Suprapubic skin (tissue), 4 donors: ENCODE data around the gene NRG3. TPM values are rescaled to one million over a fixed set of nuclear protein-coding genes. Genes with fewer than 3 reads are reported as not detected.
"Not testable (repeated sequence)": the region's sequence is repeated elsewhere in the genome, so short reads cannot be mapped to it uniquely, and the experiment has no call there.

ENCODE experiments used
- DNase-seq, 2 donors: peaks; one replicate each; pipeline ENCODE4 v3.0.0-alpha.2; 2019; ENCODE audit warnings: low spot score in 2 of 2
- H3K27ac ChIP-seq: fragments of 200-600 bp; sonication (generic); one replicate; pipeline ENCODE4 v1.5.1; 2019
- H3K27me3 ChIP-seq: fragments of 200-600 bp; sonication (generic); one replicate; pipeline ENCODE4 v1.5.1; 2019
- H3K36me3 ChIP-seq: fragments of 200-600 bp; sonication (generic); one replicate; pipeline ENCODE4 v1.5.1; 2019
- H3K4me1 ChIP-seq: fragments of 200-600 bp; sonication (generic); one replicate; pipeline ENCODE4 v1.5.1; 2019
- H3K4me3 ChIP-seq: fragments of 200-600 bp; sonication (generic); one replicate; pipeline ENCODE4 v1.5.1; 2019; ENCODE audit warnings: mild to moderate bottlenecking
- H3K9me3 ChIP-seq: fragments of 200-600 bp; sonication (generic); one replicate; pipeline ENCODE4 v1.5.1; 2019
- CTCF ChIP-seq, 2 donors: fragments of 200-600 bp in 1 of 2; fragments of 450-650 bp in 1 of 2; sonication (generic) in 1 of 2; IDR thresholded peaks; one replicate each; pipeline ENCODE4 v1.5.1; 2016 to 2019; ENCODE audit warnings: antibody characterized with exemption in 2 of 2, mild to moderate bottlenecking in 1 of 2, moderate library complexity in 1 of 2
- EP300 ChIP-seq: sonication (generic); formaldehyde crosslinking; IDR thresholded peaks from one replicate; pipeline ENCODE4 v1.6.1; 2017; ENCODE audit warnings: antibody characterized with exemption
- POLR2A ChIP-seq, 2 donors: fragments of 450-650 bp; IDR thresholded peaks; one replicate each; pipeline ENCODE4 v1.6.1; 2017; ENCODE audit warnings: antibody characterized with exemption in 2 of 2, mild to moderate bottlenecking in 2 of 2, moderate library complexity in 2 of 2
- POLR2AphosphoS5 ChIP-seq, 3 donors: sonication (generic); formaldehyde crosslinking; IDR thresholded peaks; one replicate each; pipeline ENCODE4 v1.6.1; 2017; ENCODE audit warnings: antibody characterized with exemption in 3 of 3
- WGBS: methylation state at CpG from one replicate; pipeline ENCODE4 v1.1.5; 2018; 5-methylcytosine and 5-hydroxymethylcytosine counted together
- total RNA-seq, 4 donors: library from RNA; depleted of rRNA; stranded (reverse); fragments of >200 nt; gene quantifications; one replicate each; pipeline ENCODE4 v1.1.0, GENCODE V29; 2016

NRG3 gene
- total RNA-seq, 4 donors from 2014 or later, result 0.65 to 3.5 (median 1.3) TPM

- TF ChIP-seq POLR2A (IDR thresholded peaks at IDR 0.05), result no peak
- no peak for TF ChIP-seq EP300
- TF ChIP-seq CTCF (IDR thresholded peaks at IDR 0.05), result no peak
- no peak for TF ChIP-seq POLR2AphosphoS5 (IDR thresholded peaks at IDR 0.05)
- Histone ChIP-seq H3K9me3 (no peaks in the 10 kb centered on the region), H3K27me3 (no peaks in the 10 kb centered on the region), H3K4me3 (no peak overlapping the region), H3K27ac (no peak overlapping the region), H3K36me3 (no peaks in the 10 kb centered on the region), H3K4me1 (no peaks in the 10 kb centered on the region)
- DNase-seq, result no peak
- 47% methylated on average over 1 of the region's 1 CpG for WGBS
Measured at GRCh38 chr10:82335831-82336230, 460.8 kb downstream of the NRG3 start.

GRCh38 chr10:82340166-82340565 is 465.2 kb downstream of the NRG3 start:
- H3K27me3 ChIP-seq, result no peaks in the 10 kb centered on the region
- no peaks in the 10 kb centered on the region for H3K36me3 ChIP-seq
- H3K9me3 ChIP-seq, result no peaks in the 10 kb centered on the region
- TF ChIP-seq POLR2AphosphoS5 (IDR thresholded peaks at IDR 0.05), result no peak
- TF ChIP-seq EP300, result no peak
- TF ChIP-seq POLR2A (IDR thresholded peaks at IDR 0.05), result no peak
- no peak for TF ChIP-seq CTCF (IDR thresholded peaks at IDR 0.05)
- no peak overlapping the region for H3K27ac ChIP-seq
- no peak overlapping the region for H3K4me3 ChIP-seq
- no peak for DNase-seq
- no peaks in the 10 kb centered on the region for H3K4me1 ChIP-seq
- 78% methylated on average over 2 of the region's 2 CpGs for WGBS

GRCh38 chr10:82349590-82349989 is 474.6 kb downstream of the NRG3 start:
- not testable (repeated sequence) for H3K9me3 ChIP-seq, H3K27ac ChIP-seq, DNase-seq, H3K27me3 ChIP-seq, H3K4me1 ChIP-seq, H3K36me3 ChIP-seq, H3K4me3 ChIP-seq
- WGBS, result 88% methylated on average over 19 of the region's 26 CpGs

- TF ChIP-seq POLR2A (IDR thresholded peaks at IDR 0.05) (no peak), CTCF (IDR thresholded peaks at IDR 0.05) (no peak), POLR2AphosphoS5 (IDR thresholded peaks at IDR 0.05) (no peak), EP300 (no peak)
- DNase-seq, result no peak
- Histone ChIP-seq H3K4me1 (no peaks in the 10 kb centered on the region), H3K36me3 (no peaks in the 10 kb centered on the region), H3K4me3 (no peak overlapping the region), H3K27ac (no peak overlapping the region), H3K9me3 (no peaks in the 10 kb centered on the region), H3K27me3 (no peaks in the 10 kb centered on the region)
- 84% methylated on average over 3 of the region's 3 CpGs for WGBS
Measured at GRCh38 chr10:82353381-82353780, 478.4 kb downstream of the NRG3 start.

GRCh38 chr10:82358486-82359099 is 483.6 kb downstream of the NRG3 start:
- Histone ChIP-seq H3K27me3 (no peaks in the 10 kb centered on the region), H3K27ac (no peak overlapping the region), H3K9me3 (no peaks in the 10 kb centered on the region), H3K4me1 (no peaks in the 10 kb centered on the region), H3K36me3 (no peaks in the 10 kb centered on the region), H3K4me3 (no peak overlapping the region)
- WGBS, result 82% methylated on average over 16 of the region's 16 CpGs
- no peak for DNase-seq
- no peak for TF ChIP-seq EP300
- TF ChIP-seq CTCF (IDR thresholded peaks at IDR 0.05), result no peak
- no peak for TF ChIP-seq POLR2AphosphoS5 (IDR thresholded peaks at IDR 0.05)
- no peak for TF ChIP-seq POLR2A (IDR thresholded peaks at IDR 0.05)

- WGBS, result 45% methylated on average over 1 of the region's 1 CpG
- Histone ChIP-seq H3K27me3 (no peaks in the 10 kb centered on the region), H3K27ac (no peak overlapping the region), H3K9me3 (no peaks in the 10 kb centered on the region), H3K4me3 (no peak overlapping the region), H3K4me1 (no peaks in the 10 kb centered on the region), H3K36me3 (no peaks in the 10 kb centered on the region)
- TF ChIP-seq POLR2AphosphoS5 (IDR thresholded peaks at IDR 0.05) (no peak), CTCF (IDR thresholded peaks at IDR 0.05) (no peak)
- no peak for DNase-seq
Measured at GRCh38 chr10:82361256-82361655, 486.3 kb downstream of the NRG3 start.
